Parathyroid adenoma (tissue), 2 donors: ENCODE measurements around the gene APBB2.

Experiments used
- H2AFZ ChIP-seq: fragments of 300-600 bp; sonication (generic); one replicate; pipeline ENCODE4 v1.7.0; 2017; ENCODE audit warnings: antibody characterized with exemption, mild to moderate bottlenecking
- H3K27ac ChIP-seq: fragments of 300-600 bp; sonication (generic); one replicate; pipeline ENCODE4 v1.7.0; 2017
- H3K27me3 ChIP-seq: fragments of 300-600 bp; sonication (generic); one replicate; pipeline ENCODE4 v1.7.0; 2017; ENCODE audit warnings: low read length; ENCODE audit not compliant: control insufficient read depth, insufficient read depth
- H3K36me3 ChIP-seq: fragments of 300-600 bp; sonication (generic); one replicate; pipeline ENCODE4 v1.7.0; 2017; ENCODE audit warnings: low read length; ENCODE audit not compliant: control insufficient read depth, insufficient read depth
- H3K4me1 ChIP-seq: fragments of 300-600 bp; sonication (generic); one replicate; pipeline ENCODE4 v1.7.0; 2017; ENCODE audit warnings: control low read depth
- H3K4me2 ChIP-seq: fragments of 300-600 bp; sonication (generic); one replicate; pipeline ENCODE4 v1.7.0; 2017; ENCODE audit warnings: low read length
- H3K4me3 ChIP-seq: fragments of 300-600 bp; sonication (generic); one replicate; pipeline ENCODE4 v1.7.0; 2017; ENCODE audit warnings: low read depth, low read length
- H3K79me2 ChIP-seq: fragments of 300-600 bp; sonication (generic); one replicate; pipeline ENCODE4 v1.7.0; 2017; ENCODE audit warnings: control low read depth
- H3K9ac ChIP-seq: fragments of 300-600 bp; sonication (generic); one replicate; pipeline ENCODE4 v1.7.0; 2017; ENCODE audit warnings: mild to moderate bottlenecking
- H3K9me3 ChIP-seq: fragments of 300-600 bp; sonication (generic); one replicate; pipeline ENCODE4 v1.7.0; 2017; ENCODE audit warnings: low read length; ENCODE audit not compliant: control insufficient read depth
- CTCF ChIP-seq: fragments of 300-600 bp; sonication (generic); IDR thresholded peaks from one replicate; pipeline ENCODE4 v1.7.0; 2017; ENCODE audit warnings: antibody characterized with exemption, mild to moderate bottlenecking
- donor health status: primary hyperparathyroidism.

Gene APBB2

GRCh38 chr4:41185614-41186592, 28.4 kb downstream of the APBB2 start:
- H3K9ac ChIP-seq, result no peak overlapping the region
- H3K27ac ChIP-seq, result no peak overlapping the region
- no peaks in the 10 kb centered on the region for H3K4me1 ChIP-seq
- no peak overlapping the region for H3K4me3 ChIP-seq
- H3K36me3 ChIP-seq, result no peaks in the 10 kb centered on the region
- no peaks in the 10 kb centered on the region for H3K9me3 ChIP-seq
- H3K4me2 ChIP-seq, result no peak overlapping the region
- H2AFZ ChIP-seq, result no peak overlapping the region
- no peak for TF ChIP-seq CTCF
- H3K79me2 ChIP-seq, result peaks cover 2% of the 10 kb centered on the region
- no peaks in the 10 kb centered on the region for H3K27me3 ChIP-seq

DNA sequence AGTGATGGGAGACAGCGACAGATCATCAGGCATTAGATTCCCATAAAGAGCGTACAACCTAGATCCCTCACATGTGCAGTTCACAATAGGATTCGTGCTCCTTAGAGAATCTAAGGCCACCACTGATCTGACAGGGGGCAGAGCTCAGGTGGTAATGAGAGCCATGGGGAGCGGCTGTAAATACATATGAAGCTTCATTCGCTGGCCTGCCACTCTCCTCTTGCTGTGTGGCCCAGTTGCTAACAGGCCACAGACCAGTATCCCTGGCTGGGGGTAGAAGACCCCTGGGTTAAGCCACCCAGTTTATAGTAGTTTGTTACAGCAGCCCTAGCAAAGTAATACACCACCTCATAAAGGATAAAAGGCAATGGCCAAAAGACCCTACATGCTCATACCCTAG, 30.3 kb downstream of the APBB2 start:
- H3K9ac ChIP-seq, result no peak overlapping the region
- no peaks in the 10 kb centered on the region for H3K4me1 ChIP-seq
- no peaks in the 10 kb centered on the region for H3K27me3 ChIP-seq
- no peak overlapping the region for H3K27ac ChIP-seq
- H3K9me3 ChIP-seq, result no peaks in the 10 kb centered on the region
- H3K79me2 ChIP-seq, result peaks cover 2% of the 10 kb centered on the region
- no peak overlapping the region for H3K4me2 ChIP-seq
- no peak for TF ChIP-seq CTCF
- H3K36me3 ChIP-seq, result no peaks in the 10 kb centered on the region
- no peak overlapping the region for H2AFZ ChIP-seq
- H3K4me3 ChIP-seq, result no peak overlapping the region

GRCh38 chr4:41183021-41183553, 31.3 kb downstream of the APBB2 start:
- H3K4me3 ChIP-seq, result no peak overlapping the region
- no peak for TF ChIP-seq CTCF
- no peak overlapping the region for H3K27ac ChIP-seq
- peaks cover 2% of the 10 kb centered on the region for H3K79me2 ChIP-seq
- no peak overlapping the region for H3K4me2 ChIP-seq
- H3K27me3 ChIP-seq, result no peaks in the 10 kb centered on the region
- no peak overlapping the region for H2AFZ ChIP-seq
- peaks cover 2% of the 10 kb centered on the region for H3K4me1 ChIP-seq
- no peak overlapping the region for H3K9ac ChIP-seq
- no peaks in the 10 kb centered on the region for H3K9me3 ChIP-seq
- H3K36me3 ChIP-seq, result no peaks in the 10 kb centered on the region

DNA sequence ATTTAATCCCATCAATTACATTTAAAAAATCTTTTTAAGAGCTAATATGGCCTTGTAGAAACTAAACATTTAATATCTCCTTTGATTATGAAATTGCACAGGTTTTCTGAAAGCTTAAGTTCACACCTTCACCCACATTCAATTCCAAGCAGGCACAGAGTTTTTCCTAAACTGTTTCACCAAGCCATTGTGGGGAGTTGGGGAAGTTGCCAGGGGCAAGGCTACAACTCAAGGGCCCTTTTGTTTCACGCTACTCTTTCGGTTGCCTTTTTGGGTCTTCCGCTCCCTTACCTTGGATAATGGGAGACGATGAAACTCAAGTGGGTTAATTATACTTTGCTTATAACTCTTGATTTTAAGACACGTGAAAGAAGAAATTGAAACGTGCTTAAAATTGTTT, 33.3 kb downstream of the APBB2 start:
- Histone ChIP-seq H3K4me1 (peaks cover 2% of the 10 kb centered on the region), H3K79me2 (peaks cover 2% of the 10 kb centered on the region), H3K9ac (no peak overlapping the region), H3K27ac (no peak overlapping the region), H3K36me3 (no peaks in the 10 kb centered on the region), H3K9me3 (no peaks in the 10 kb centered on the region), H3K4me2 (no peak overlapping the region), H3K4me3 (no peak overlapping the region), H2AFZ (no peak overlapping the region), H3K27me3 (no peaks in the 10 kb centered on the region)
- no peak for TF ChIP-seq CTCF
